Thymus (tissue), 14 donors: ENCODE data around the gene ARID5A. TPM values are rescaled to one million over a fixed set of nuclear protein-coding genes. Genes with fewer than 3 reads are reported as not detected.
A peak's percentile ranks its signal among the peaks of the same experiment; 100 is the strongest.

Source experiments
- DNase-seq, 9 donors: peaks; one replicate each; pipeline ENCODE4 v3.0.0-alpha.2; 2013; ENCODE audit warnings: low spot score in 9 of 9, low read depth in 6 of 9, missing footprints in 1 of 9
- H3K27ac ChIP-seq, 2 donors: one replicate each; pipeline ENCODE4 v1.5.1; 2013; ENCODE audit warnings: control low read depth in 1 of 2, low read depth in 1 of 2, low read length in 1 of 2, mild to moderate bottlenecking in 1 of 2, moderate library complexity in 1 of 2
- H3K27me3 ChIP-seq, 2 donors: one replicate each; pipeline ENCODE4 v1.5.1; 2013; ENCODE audit warnings: low read length in 1 of 2; ENCODE audit not compliant: control insufficient read depth in 2 of 2, insufficient read depth in 1 of 2
- H3K36me3 ChIP-seq, 2 donors: one replicate each; pipeline ENCODE4 v1.5.1; 2013; ENCODE audit warnings: low read length in 1 of 2, mild to moderate bottlenecking in 1 of 2, moderate library complexity in 1 of 2; ENCODE audit not compliant: control insufficient read depth in 2 of 2, insufficient read depth in 2 of 2
- H3K4me1 ChIP-seq, 2 donors: one replicate each; pipeline ENCODE4 v1.5.1; 2013; ENCODE audit warnings: low read length in 2 of 2; ENCODE audit not compliant: control insufficient read depth in 2 of 2, insufficient read depth in 2 of 2
- H3K4me3 ChIP-seq, 2 donors: one replicate each; pipeline ENCODE4 v1.5.1; 2013; ENCODE audit warnings: low read length in 2 of 2, control low read depth in 1 of 2, mild to moderate bottlenecking in 1 of 2
- H3K9me3 ChIP-seq, 2 donors: one replicate each; pipeline ENCODE4 v1.5.1; 2013; ENCODE audit warnings: low read length in 1 of 2, mild to moderate bottlenecking in 1 of 2; ENCODE audit not compliant: control insufficient read depth in 2 of 2, insufficient read depth in 1 of 2
- WGBS: extraction: QIAGEN DNeasy Blood & Tissue Kit; methylation state at CpG from one replicate; pipeline ENCODE4 v1.1.7; 2013; 5-methylcytosine and 5-hydroxymethylcytosine counted together
- long read RNA-seq, 10 donors: transcript quantifications; one replicate each; lab custom pipeline, GENCODE V29; 2026
- polyA plus RNA-seq: library from polyadenylated mRNA; stranded (reverse); fragments of 200-250 nt; gene quantifications from one replicate; pipeline ENCODE4 v1.2.3, GENCODE V29; 2013
- total RNA-seq: library from RNA; stranded (reverse); fragments of 120-200 nt; gene quantifications from one replicate; pipeline ENCODE4 v1.2.4, GENCODE V29; 2013
- donor health status: healthy.

Gene ARID5A, protein sequence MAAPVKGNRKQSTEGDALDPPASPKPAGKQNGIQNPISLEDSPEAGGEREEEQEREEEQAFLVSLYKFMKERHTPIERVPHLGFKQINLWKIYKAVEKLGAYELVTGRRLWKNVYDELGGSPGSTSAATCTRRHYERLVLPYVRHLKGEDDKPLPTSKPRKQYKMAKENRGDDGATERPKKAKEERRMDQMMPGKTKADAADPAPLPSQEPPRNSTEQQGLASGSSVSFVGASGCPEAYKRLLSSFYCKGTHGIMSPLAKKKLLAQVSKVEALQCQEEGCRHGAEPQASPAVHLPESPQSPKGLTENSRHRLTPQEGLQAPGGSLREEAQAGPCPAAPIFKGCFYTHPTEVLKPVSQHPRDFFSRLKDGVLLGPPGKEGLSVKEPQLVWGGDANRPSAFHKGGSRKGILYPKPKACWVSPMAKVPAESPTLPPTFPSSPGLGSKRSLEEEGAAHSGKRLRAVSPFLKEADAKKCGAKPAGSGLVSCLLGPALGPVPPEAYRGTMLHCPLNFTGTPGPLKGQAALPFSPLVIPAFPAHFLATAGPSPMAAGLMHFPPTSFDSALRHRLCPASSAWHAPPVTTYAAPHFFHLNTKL
- total RNA-seq (18.9 TPM), polyA plus RNA-seq (57.2 TPM)
- long read RNA-seq, donor 1, result 0 reads
- long read RNA-seq, donor 2, transcript ARID5A-201 (7 exons, 2,188 nt), result major isoform, 11 of 36 reads
- long read RNA-seq, donor 2, partial matches to known transcripts, result 19 of 36 reads
- long read RNA-seq, donor 2, other reads (novel, unspliced or antisense), result 0 of 36 reads
- long read RNA-seq, donor 3, transcript ARID5A-201 (7 exons, 2,188 nt), result major isoform, 9 of 24 reads
- long read RNA-seq, donor 3, partial matches to known transcripts, result 12 of 24 reads
- long read RNA-seq, donor 3, other reads (novel, unspliced or antisense), result 0 of 24 reads
- long read RNA-seq, donor 4, partial matches to known transcripts, result 0 of 6 reads
- long read RNA-seq, donor 4, other reads (novel, unspliced or antisense), result 0 of 6 reads
- long read RNA-seq, donor 5, transcript ARID5A-201 (7 exons, 2,188 nt), result major isoform, 9 of 16 reads
- long read RNA-seq, donor 5, partial matches to known transcripts, result 5 of 16 reads
- long read RNA-seq, donor 5, other reads (novel, unspliced or antisense), result 0 of 16 reads
- long read RNA-seq, donor 6, transcript ARID5A-201 (7 exons, 2,188 nt), result major isoform, 6 of 8 reads
- long read RNA-seq, donor 6, partial matches to known transcripts, result 0 of 8 reads
- long read RNA-seq, donor 6, other reads (novel, unspliced or antisense), result 0 of 8 reads
- long read RNA-seq, donor 7, transcript ARID5A-201 (7 exons, 2,188 nt), result major isoform, 5 of 6 reads
- long read RNA-seq, donor 7, partial matches to known transcripts, result 0 of 6 reads
- long read RNA-seq, donor 7, other reads (novel, unspliced or antisense), result 0 of 6 reads
- long read RNA-seq, donor 8, partial matches to known transcripts, result 0 of 6 reads
- long read RNA-seq, donor 8, other reads (novel, unspliced or antisense), result 0 of 6 reads
- long read RNA-seq, donor 9, partial matches to known transcripts, result 0 of 4 reads
- long read RNA-seq, donor 9, other reads (novel, unspliced or antisense), result 0 of 4 reads
- long read RNA-seq, donor 10, transcript ARID5A-202 (6 exons, 2,038 nt), result major isoform, 8 of 20 reads
- long read RNA-seq, donor 10, transcript ARID5A-201 (7 exons, 2,188 nt), result minor isoform, 7 of 20 reads
- long read RNA-seq, donor 10, partial matches to known transcripts, result 5 of 20 reads
- long read RNA-seq, donor 10, other reads (novel, unspliced or antisense), result 0 of 20 reads

DNA sequence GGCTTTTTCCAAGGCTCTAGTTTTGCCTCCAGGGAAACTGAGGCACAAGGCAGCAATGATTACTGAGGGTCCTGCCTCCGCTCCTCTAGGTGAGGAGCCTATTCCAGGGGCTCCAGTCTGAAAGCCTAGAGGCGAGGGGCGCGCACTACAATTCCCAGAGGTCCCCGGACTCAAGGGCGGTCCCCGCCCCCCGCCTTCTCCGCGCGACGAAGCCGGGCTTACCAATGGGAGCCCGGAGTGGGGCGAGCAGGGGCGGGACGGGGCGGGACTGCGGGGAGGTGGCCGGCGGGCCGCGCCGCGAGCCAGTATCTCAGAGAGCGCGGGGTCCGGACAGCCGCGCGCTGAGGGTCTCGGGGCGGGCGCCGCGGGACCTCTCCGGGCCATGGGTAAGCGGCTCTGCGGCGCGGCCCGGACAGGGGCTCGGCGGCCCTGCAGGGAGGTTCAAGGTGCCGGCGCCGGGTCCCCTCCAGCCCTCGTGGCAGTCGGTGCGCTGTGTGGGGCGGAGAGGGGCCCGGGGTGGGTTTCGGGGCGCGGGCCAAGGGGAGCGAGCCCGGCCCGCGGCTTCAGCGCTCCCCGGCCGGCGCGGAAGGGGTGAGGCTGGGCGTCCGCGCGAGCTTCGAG, at the start of gene ARID5A:
Gene ARID5A (plus strand): TSS at position 308 of the 621 bp plus-strand sequence. CDS start 75 bp downstream, at position 383.
- 1% methylated on average over 69 of the region's 69 CpGs for WGBS
- peak within 1 kb of the TSS; percentile 90 to 97 for H3K27ac ChIP-seq
- H3K4me3 ChIP-seq, result peak within 1 kb of the TSS; percentile 74 to 93
- H3K36me3 ChIP-seq, result peaks cover 0 to 9% of the 10 kb centered on the region in 2 donors
- peaks cover 0 to 2% of the 10 kb centered on the region in 2 donors for H3K27me3 ChIP-seq
- DNase-seq, result peak; percentile 64 to 95 (median 87)
- peaks cover 37 to 60% of the 10 kb centered on the region in 2 donors for H3K4me1 ChIP-seq
- no peaks in the 10 kb centered on the region for H3K9me3 ChIP-seq

- peaks cover 5 to 24% of the 10 kb centered on the region in 2 donors for H3K4me1 ChIP-seq
- no peak overlapping the region for H3K4me3 ChIP-seq
- H3K9me3 ChIP-seq, result peaks cover 0 to 2% of the 10 kb centered on the region in 2 donors
- H3K27ac ChIP-seq, result no peak overlapping the region
- H3K27me3 ChIP-seq, result no peaks in the 10 kb centered on the region
- no peaks in the 10 kb centered on the region for H3K36me3 ChIP-seq
- 97% methylated on average over 3 of the region's 3 CpGs for WGBS
- DNase-seq, result no peak
Observed at GRCh38 chr2:96489261-96489660, 47.3 kb upstream of the ARID5A start.

GRCh38 chr2:96489663-96490062, 46.9 kb upstream of the ARID5A start:
- peaks cover 0 to 2% of the 10 kb centered on the region in 2 donors for H3K9me3 ChIP-seq
- H3K36me3 ChIP-seq, result no peaks in the 10 kb centered on the region
- no peak overlapping the region for H3K27ac ChIP-seq
- 45% methylated on average over 1 of the region's 1 CpG for WGBS
- H3K4me3 ChIP-seq, result no peak overlapping the region
- DNase-seq, result no peak
- H3K4me1 ChIP-seq, result peaks cover 5 to 22% of the 10 kb centered on the region in 2 donors
- no peaks in the 10 kb centered on the region for H3K27me3 ChIP-seq

DNA sequence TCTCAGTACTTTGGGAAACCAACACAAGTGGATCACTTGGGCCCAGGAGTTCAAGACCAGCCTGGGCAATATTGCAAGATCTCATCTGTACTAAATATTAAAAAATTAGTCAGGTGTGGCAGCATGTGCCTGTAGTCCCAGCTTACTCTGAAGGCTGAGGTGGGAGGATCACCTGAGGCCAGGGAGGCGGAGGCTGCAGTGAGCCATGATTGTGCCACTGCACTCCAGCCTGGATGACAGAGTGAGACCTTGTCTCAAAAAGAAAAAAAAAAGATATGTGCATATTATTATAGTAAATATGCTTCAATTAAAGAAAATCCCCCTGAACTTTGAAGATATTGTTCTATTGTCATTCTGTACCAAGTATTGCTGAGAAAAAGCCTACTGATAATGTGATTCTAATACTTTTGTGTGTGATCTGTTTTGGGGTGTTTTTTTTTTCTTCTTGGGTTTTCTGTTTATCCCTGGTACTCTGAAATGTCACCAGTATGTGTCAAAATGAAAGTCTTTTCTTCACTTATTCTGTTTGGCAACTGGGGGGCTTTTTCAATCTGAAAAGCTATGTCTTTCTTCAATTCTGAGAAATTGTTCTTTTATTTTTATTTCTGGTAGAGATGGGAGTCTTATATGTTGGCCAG, 44.6 kb upstream of the ARID5A start:
- Histone ChIP-seq H3K27me3 (peaks cover 0 to 2% of the 10 kb centered on the region in 2 donors), H3K4me1 (peaks cover 0 to 5% of the 10 kb centered on the region in 2 donors), H3K36me3 (no peaks in the 10 kb centered on the region), H3K9me3 (peaks cover 0 to 6% of the 10 kb centered on the region in 2 donors), H3K27ac (no peak overlapping the region), H3K4me3 (no peak overlapping the region)
- 100% methylated on average over 1 of the region's 1 CpG for WGBS
- DNase-seq, result no peak

DNA sequence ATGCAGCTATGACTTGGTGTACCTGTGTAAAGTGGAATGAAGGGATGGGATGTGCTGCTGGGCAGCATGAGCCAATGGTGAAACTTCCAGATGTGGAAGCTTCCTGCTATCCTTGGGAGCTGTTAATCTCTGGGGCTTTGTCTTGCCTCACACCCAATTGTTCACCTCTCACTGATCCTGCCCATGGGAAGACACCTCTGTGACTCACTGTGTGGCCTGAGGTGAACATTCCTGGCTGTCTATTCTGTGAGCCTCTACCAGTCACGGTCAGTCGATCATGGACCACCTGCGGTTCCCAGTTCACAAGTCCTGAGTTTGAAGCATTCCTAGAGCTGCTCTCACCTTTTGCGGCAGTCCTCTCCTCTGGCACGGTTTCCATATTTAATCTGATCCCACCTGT, 43.5 kb upstream of the ARID5A start:
- H3K9me3 ChIP-seq, result peaks cover 0 to 4% of the 10 kb centered on the region in 2 donors
- peaks cover 0 to 8% of the 10 kb centered on the region in 2 donors for H3K27me3 ChIP-seq
- no peak for DNase-seq
- no peak overlapping the region for H3K27ac ChIP-seq
- WGBS, result 96% methylated on average over 5 of the region's 5 CpGs
- H3K4me3 ChIP-seq, result no peak overlapping the region
- no peaks in the 10 kb centered on the region for H3K4me1 ChIP-seq
- H3K36me3 ChIP-seq, result no peaks in the 10 kb centered on the region

DNA sequence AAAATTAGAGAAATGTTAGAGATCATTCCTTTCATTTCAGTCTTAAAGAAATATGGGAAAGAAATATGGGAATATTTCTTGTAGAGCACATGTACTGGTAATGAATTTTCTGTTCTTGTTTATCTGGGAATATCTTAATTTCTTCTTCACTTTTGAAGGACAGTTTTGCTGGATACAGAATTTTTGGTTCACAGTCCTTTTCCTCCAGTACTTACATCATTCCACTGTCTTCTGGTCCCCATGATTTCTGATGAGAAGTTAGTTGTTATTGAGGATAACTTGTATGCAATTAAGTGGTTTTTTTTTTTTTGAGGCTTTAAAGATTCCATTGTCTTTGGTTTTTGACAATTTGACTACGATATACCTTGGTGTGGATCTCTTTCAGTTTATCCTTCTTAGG, 42.4 kb upstream of the ARID5A start:
- WGBS, result 100% methylated on average over 1 of the region's 1 CpG
- H3K36me3 ChIP-seq, result no peaks in the 10 kb centered on the region
- no peak overlapping the region for H3K27ac ChIP-seq
- peaks cover 0 to 16% of the 10 kb centered on the region in 2 donors for H3K27me3 ChIP-seq
- no peak for DNase-seq
- H3K9me3 ChIP-seq, result peaks cover 0 to 4% of the 10 kb centered on the region in 2 donors
- H3K4me1 ChIP-seq, result no peaks in the 10 kb centered on the region
- no peak overlapping the region for H3K4me3 ChIP-seq

DNA sequence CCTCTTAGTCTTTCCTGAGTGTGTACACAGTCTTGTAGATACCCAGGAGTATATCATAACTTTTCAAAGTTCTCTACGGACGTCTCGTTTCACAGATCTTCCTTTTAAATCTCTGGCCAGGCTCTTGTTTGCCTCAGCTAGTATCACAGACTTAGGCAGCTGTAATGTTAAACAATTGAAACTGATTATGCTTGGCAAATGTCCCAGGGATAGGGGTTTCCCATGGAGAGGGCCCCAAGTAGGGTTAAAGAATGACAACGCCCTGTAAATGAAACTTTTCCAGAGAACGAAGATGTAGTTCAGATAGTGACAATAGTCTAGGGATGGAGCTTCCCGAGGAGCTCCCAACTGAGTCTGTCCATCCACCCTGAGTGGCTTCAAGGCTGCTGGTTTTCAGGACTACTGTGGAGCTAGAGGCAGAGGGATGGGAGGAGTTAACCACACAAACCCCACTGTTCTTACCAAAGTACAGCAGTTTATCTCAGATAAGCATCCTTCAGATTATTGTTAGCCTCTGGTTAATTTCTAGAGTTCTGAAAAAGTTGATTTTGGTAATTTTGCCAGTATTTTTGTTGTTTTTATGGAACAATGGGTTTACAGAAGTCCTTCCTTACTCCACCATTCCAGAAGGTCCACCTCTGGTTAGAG, 40.4 kb upstream of the ARID5A start:
- Histone ChIP-seq H3K4me3 (no peak overlapping the region), H3K9me3 (peaks cover 0 to 4% of the 10 kb centered on the region in 2 donors), H3K27ac (peak overlapping the region in 1 of 2 donors; percentile 29), H3K27me3 (peaks cover 0 to 35% of the 10 kb centered on the region in 2 donors), H3K4me1 (peaks cover 0 to 6% of the 10 kb centered on the region in 2 donors), H3K36me3 (no peaks in the 10 kb centered on the region)
- peak in 1 of 9 donors; percentile 20 for DNase-seq
- WGBS, result 94% methylated on average over 6 of the region's 6 CpGs
